ENCODE measurements around the gene SCN5A.

SCN5A gene

GRCh38 chr3:38622336-38622735, 27.2 kb downstream of the SCN5A start:
- no peak for DNase-seq (ENCODE audit: low spot score)

DNA sequence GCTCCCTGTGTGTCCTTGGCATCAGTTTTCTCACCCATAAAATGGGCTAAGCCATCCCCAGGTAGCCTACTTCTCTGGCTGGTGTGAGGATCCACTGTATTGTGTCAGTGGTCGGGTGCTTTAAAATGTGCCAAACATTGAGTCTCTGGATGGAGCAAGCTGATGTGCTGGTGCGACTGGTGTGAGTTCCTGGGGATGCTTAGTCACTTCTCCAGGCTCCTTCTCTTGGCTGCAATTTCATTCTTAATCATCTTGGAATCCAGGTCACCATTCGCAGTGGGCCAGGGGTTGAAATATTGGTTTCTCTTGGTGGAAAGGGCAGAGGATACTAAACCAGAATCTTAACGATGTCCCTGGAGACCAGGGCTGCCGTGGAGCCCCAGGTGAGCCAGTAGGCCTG, 29.3 kb downstream of the SCN5A start:
- no peak for DNase-seq (ENCODE audit: low spot score)

DNA sequence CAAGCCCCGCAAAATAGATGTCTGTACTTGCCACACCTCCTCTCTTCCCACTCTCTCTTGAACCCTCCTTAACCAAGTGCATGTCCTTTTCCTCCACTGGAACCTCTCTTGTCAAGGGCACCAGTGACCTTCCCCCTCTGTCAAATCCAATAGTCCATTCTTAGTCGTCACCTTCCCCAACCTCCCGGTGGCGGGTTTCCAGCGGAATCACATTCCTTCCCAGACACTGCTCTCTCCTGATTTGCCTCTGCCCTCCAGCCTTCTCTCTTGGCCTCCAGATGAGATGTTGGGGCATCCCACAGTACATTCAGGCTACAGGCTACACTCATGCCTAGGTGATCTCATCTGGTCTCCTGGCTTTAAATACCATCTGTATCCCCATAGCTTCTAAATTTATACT, 31.1 kb downstream of the SCN5A start:
- DNase-seq (ENCODE audit: low spot score): no peak

DNA sequence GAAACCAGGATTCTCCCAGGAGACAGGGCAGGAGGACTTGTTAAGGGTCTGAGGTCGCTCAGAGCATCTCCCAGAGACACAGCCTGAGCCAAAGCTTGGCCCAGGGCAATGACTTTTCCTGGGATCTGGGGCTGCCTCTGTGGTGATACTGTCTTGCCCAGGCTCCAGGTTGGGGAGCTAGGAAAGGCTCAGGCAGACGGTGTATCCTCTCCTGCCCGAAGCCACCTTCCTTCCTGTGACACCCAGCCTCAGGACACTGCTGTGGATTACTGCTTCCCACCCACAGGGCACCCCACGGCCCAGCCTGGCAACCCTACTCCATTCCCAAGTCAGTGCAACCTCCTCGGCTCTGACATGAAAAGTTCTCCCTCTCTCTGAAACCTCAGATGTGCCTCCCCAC, 31.9 kb downstream of the SCN5A start:
- no peak for DNase-seq (ENCODE audit: low spot score)

DNA sequence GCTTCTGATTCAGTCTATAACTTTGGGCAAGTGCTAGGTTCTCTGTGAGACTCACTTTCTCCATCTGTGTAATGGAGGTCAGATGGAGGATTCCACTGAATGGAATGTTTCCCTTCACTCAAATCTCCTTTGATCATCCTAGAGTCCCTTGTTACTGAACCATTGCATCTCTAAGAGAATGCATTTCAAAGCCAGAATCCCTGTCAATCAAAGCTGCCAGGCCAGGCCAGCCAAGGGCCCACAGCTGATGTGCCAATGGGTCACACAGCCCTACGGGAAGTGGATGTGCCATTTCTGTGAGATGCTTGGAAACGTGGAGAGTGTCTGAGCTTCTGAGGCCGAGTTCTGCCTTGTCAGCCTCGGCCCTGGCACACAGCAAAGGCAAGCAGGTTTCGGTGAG, 32.4 kb downstream of the SCN5A start:
- no peak for DNase-seq (ENCODE audit: low spot score)

DNA sequence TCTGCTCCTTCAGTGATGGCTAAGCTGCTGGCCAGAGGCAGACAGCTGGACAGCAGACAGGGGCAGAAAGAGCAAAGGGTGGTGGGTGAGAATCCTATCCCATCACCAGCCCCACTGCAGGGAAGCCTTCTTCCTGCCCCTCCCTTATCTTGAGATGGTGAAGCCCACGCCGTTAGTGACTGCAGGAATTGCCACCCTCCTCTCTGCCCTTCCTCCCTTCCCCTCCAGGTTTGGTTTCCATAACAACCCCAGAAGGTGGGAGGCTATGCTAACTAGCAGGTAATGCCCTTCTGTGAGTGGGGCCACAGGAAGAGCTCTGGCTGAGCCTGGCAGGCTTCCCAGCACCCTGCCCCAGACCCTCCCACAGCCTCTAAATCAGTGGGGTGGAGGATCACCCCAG, 32.8 kb downstream of the SCN5A start:
- no peak for DNase-seq (ENCODE audit: low spot score)

GRCh38 chr3:38616111-38616510, 33.4 kb downstream of the SCN5A start:
- no peak for DNase-seq (ENCODE audit: low spot score)

DNA sequence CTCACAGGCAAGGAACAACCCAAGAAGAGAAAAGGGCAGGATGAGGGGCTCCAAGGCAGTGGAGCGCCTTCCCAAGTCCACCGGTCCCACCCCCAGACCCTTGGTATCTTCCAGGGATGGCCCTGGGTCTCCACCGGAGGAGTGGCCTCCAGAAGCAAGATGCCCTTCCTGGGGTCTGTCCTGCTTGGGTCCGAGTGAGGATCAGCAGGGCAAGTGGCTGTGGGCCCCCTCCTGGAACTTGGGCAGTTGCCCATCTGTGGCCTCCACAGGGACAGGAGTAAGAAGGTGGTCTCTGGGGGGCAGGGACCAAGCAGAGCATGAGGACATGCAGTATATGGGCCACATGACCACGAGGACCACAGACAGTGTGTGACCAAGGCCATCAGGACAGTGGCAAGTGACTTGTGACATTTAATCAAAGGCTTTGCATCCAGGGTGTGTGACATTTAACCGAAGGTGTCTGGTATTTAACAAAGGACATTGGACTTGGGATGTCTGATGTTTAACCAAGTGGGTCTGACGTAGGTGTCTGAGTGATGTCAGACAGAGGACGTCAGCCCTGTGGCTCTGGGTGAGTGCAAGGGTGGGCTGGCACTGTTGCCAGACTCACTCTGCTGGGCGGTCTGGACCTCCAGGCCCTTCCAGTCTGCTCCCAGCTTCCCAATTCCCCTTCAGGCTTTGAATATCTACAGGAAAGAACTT, 34.7 kb downstream of the SCN5A start:
- no peak for DNase-seq (ENCODE audit: low spot score)

DNA sequence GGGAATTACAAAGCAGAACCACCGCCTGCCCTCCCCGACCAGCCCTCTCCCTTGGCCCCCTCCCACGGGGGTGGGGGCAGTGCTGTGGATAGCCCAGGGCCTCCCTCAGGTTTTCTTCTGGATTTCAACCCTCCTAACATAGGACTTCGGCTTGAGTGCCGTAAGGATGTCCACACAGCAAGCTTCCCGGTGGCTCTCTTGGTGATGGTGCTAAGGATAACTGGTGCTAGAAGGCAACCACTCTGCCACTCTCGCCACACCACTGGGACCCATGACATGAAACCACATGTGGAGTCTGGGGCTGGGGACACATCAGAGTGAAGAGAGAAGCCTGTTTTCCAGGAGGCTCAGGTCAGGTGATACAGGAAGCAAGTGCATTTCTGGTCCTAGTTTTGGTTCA, 35.4 kb downstream of the SCN5A start:
- no peak for DNase-seq (ENCODE audit: low spot score)

GRCh38 chr3:38613426-38613825, 36.1 kb downstream of the SCN5A start:
- DNase-seq (ENCODE audit: low spot score): no peak

DNA sequence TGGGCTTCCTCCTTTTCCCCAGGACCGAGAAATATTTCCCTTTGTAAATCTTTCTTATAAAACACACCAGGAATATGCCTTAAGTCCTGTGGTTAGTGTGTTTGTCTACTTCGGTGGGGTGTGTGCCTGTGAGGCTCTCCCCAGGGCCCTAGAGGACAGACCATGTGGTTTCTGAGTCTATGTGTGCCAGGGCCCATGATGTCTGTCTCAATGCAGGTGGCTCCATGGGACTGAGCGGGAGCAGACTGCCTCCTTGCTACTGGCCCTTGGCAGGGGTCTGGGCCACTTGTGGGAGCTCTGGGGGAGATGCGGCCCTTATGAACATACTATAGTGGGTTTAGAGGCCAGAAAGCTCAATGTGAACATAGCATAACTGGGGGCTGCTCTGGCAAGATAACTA, 37.6 kb downstream of the SCN5A start:
- no peak for DNase-seq (ENCODE audit: low spot score)

GRCh38 chr3:38610934-38611333, 38.6 kb downstream of the SCN5A start:
- DNase-seq (ENCODE audit: low spot score): no peak

- DNase-seq (ENCODE audit: low spot score): no peak
These were observed 39.1 kb downstream of the SCN5A start for GRCh38 chr3:38610436-38610835.

GRCh38 chr3:38609386-38610111, 39.9 kb downstream of the SCN5A start:
- no peak for DNase-seq (ENCODE audit: low spot score)

DNA sequence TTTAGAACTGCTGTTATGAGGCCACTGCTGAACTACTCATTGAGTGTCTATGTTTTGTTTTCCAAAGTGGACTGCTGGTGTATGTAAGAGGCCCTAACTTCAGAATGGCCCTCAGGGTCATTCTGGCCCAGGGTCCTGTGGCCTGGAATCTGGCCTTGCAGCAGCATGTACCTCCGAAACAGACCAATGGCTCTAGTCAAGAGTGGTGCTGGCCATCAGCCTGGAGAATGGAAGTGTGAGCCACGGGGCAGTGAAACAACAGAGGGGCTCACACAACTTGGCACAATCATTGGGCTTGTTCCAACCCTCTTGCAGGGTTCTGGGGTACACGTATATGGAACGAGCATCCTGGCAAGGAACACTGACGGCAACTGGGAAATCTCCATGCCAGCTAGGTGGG, 40.5 kb downstream of the SCN5A start:
- no peak for DNase-seq (ENCODE audit: low spot score)

- DNase-seq (ENCODE audit: low spot score): no peak
These were observed 41.3 kb downstream of the SCN5A start for GRCh38 chr3:38608086-38608775.

GRCh38 chr3:38606561-38606960, 42.9 kb downstream of the SCN5A start:
- no peak for DNase-seq (ENCODE audit: low spot score)

- DNase-seq (ENCODE audit: low spot score): no peak
These were observed 43.5 kb downstream of the SCN5A start for GRCh38 chr3:38605981-38606380.

GRCh38 chr3:38604246-38604645, 45.2 kb downstream of the SCN5A start:
- DNase-seq (ENCODE audit: low spot score): no peak

DNA sequence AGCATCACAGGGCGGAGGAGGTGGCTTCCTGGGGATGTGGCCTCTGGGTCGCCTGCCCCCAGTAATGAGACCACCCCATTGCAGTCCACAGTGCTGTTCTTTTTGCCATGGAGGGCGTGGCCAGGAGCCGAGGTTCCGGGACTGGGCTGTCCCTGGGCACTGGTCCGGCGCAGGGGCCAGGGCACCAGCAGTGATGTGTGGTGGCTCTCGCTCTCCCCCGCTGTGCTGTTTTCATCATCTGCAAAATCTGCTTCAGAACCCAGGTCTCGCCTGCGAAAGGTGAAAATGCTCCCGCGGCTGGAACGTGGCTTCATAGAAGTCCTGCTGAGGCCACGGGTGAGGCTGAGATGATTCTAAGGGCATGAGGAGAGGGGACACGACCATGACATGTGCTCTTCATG, 45.8 kb downstream of the SCN5A start:
- no peak for DNase-seq (ENCODE audit: low spot score)

DNA sequence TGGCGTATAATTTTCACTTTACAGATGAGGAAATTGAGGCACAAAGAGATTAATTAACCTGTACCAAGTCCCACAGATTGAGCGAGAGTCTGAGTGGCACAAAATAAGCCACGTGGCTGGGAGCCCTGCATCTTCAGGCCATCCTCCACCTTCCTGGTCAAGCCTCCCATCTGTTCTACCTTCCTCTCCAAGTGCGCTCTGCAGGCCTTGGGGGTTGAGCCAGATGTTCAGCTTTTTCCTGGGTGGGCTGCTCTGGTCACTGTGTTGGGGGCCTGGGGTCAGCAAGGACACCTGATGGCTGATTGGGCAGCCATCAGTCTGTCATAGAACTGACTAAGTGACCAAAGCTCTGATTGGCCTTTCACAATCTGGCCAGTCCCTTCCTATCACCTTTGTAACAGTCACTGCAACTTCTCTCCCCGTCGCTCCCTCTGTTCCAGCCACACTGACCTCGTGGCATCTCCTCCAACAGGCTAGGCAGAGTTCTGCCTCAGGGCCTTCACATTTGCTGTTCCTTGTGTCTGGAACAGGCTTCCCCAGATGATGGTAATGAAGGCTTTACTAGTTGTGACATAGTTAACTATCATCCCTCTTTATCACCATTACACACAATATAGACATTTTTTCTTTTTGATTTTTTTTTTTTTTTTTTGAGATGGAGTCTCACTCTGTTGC, 46.8 kb downstream of the SCN5A start:
- no peak for DNase-seq (ENCODE audit: low spot score)

DNA sequence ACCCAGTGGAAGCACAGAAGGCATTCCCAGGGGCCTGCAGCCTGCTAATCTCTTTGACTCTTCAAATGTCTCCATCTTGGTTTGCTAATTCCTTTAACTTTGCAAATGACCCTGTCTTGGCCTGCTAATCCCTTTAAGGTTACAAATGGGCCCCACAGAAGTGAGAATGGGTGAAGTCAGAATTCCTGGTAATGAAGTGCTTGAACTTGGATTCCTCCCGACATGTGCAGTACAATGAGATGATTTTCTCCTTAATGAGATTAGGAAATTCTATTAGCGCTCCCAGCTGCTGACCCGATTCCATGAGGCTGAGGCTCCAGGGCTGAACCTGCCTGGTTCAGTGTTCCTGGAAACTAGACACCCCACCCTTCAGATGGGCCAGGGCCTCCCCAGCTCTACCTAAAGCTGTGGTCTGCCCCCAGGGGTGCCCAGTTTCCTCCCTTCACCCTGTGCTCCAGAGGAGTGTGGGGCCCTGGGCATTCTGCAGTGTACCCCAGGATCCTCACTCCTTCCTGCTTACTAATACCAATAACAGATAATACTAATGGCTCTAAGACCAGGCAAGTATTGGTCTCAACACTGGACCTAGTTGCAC, 47.4 kb downstream of the SCN5A start:
- DNase-seq (ENCODE audit: low spot score): no peak
